ENCODE measurements around the gene BUB1B. TPM values are rescaled to one million over a fixed set of nuclear protein-coding genes. Genes with fewer than 3 reads are reported as not detected.

Gene BUB1B
- total RNA-seq, 1 experiment from 2014 or later, result 192 TPM

DNA sequence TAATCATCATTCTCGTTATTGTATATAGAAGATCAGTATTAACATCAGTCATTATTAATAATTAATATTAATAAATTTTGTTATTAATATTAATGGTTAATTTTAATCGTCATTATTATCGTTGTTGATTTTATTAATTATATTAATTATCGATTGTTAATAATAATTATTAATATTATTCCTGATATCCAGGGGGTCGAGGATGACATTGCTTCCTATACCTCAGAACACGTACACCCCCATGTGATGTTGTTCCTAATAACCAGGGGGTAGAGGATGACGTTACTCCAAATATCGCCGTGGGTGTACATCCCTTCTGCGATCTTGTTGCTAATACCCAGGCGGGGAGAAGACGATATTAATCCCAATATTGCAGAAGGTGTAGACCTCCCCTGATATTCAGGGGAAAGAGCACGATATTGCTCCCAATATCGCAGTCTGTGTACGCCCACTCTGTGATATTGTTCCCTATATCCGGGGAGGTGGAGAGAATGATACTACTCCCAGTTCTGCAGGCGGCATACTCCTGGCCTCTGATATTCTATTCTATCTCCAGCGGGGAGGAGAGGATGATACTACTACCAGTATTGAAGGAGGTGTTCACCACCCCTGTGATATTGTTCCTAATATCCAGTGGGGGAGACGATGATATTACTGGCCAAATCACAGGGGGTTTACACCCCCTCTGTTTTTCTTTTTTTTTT is 29.9 kb upstream of the BUB1B start:
- Mint-ChIP-seq H3K27me3 (ENCODE audit: low read depth) (no peaks in the 10 kb centered on the region), H3K9me3 (no peaks in the 10 kb centered on the region), H3K4me1 (peaks cover 14% of the 10 kb centered on the region), H3K4me3 (no peak overlapping the region), H3K36me3 (no peaks in the 10 kb centered on the region), H3K27ac (no peak overlapping the region)
- TF ChIP-seq HMGA2 (CRISPR knock-in tag; IDR thresholded peaks at IDR 0.05) (peak; percentile 99), TEAD4 (CRISPR knock-in tag; IDR thresholded peaks at IDR 0.05) (no peak)
- ChIA-PET POLR2A (no interaction called here), CTCF (no interaction called here)
- ATAC-seq, result no peak
- DNase-seq (ENCODE audit: low spot score), result no peak

- ATAC-seq (no peak), DNase-seq (ENCODE audit: low spot score) (no peak)
- Mint-ChIP-seq H3K9me3 (no peaks in the 10 kb centered on the region), H3K27me3 (ENCODE audit: low read depth) (no peaks in the 10 kb centered on the region), H3K4me3 (no peak overlapping the region), H3K27ac (no peak overlapping the region), H3K36me3 (no peaks in the 10 kb centered on the region), H3K4me1 (peaks cover 21% of the 10 kb centered on the region)
- TF ChIP-seq ZSCAN18 (CRISPR knock-in tag; IDR thresholded peaks at IDR 0.05) (no peak), CBFB (CRISPR knock-in tag; IDR thresholded peaks at IDR 0.05; ENCODE audit: low read depth) (no peak), SMAD3 (CRISPR knock-in tag; IDR thresholded peaks at IDR 0.05; ENCODE audit: borderline replicate concordance) (no peak), KAT7 (CRISPR knock-in tag; IDR thresholded peaks at IDR 0.05; ENCODE audit: borderline replicate concordance) (no peak), TEAD1 (CRISPR knock-in tag; IDR thresholded peaks at IDR 0.05) (no peak), ZNF219 (CRISPR knock-in tag; IDR thresholded peaks at IDR 0.05; ENCODE audit: borderline replicate concordance) (no peak), ETV6 (CRISPR knock-in tag; IDR thresholded peaks at IDR 0.05) (no peak), ZNF512 (CRISPR knock-in tag; IDR thresholded peaks at IDR 0.05; ENCODE audit: borderline replicate concordance) (no peak), CTCF (IDR thresholded peaks at IDR 0.05) (no peak)
- TF ChIP-seq, protein P1, sequence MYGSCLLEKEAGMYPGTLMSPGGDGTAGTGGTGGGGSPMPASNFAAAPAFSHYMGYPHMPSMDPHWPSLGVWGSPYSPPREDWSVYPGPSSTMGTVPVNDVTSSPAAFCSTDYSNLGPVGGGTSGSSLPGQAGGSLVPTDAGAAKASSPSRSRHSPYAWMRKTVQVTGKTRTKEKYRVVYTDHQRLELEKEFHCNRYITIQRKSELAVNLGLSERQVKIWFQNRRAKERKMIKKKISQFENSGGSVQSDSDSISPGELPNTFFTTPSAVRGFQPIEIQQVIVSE (CRISPR knock-in tag; IDR thresholded peaks at IDR 0.05; ENCODE audit: borderline replicate concordance), result no peak
- CTCF ChIA-PET, result no interaction called here
- POLR2A ChIA-PET, result no interaction called here
Observed at GRCh38 chr15:40133544-40133943, 27.3 kb upstream of the BUB1B start.

- no peak for ATAC-seq
- no peaks in the 10 kb centered on the region for H3K9me3 Mint-ChIP-seq
- ChIA-PET CTCF (no interaction called here), POLR2A (no interaction called here)
- no peak overlapping the region for H3K4me3 Mint-ChIP-seq
- DNase-seq (ENCODE audit: low spot score), result no peak
- no peaks in the 10 kb centered on the region for H3K36me3 Mint-ChIP-seq
- H3K27ac Mint-ChIP-seq, result no peak overlapping the region
- H3K27me3 Mint-ChIP-seq (ENCODE audit: low read depth), result no peaks in the 10 kb centered on the region
- peaks cover 21% of the 10 kb centered on the region for H3K4me1 Mint-ChIP-seq
- no peak for TF ChIP-seq ETV6 (CRISPR knock-in tag; IDR thresholded peaks at IDR 0.05)
- no peak for TF ChIP-seq ZNF512 (CRISPR knock-in tag; IDR thresholded peaks at IDR 0.05; ENCODE audit: borderline replicate concordance)
- no peak for TF ChIP-seq JUN (CRISPR knock-in tag; IDR thresholded peaks at IDR 0.05)
- no peak for TF ChIP-seq ESRRA (CRISPR knock-in tag; IDR thresholded peaks at IDR 0.05; ENCODE audit: borderline replicate concordance)
- TF ChIP-seq ATF2 (CRISPR knock-in tag; IDR thresholded peaks at IDR 0.05; ENCODE audit: borderline replicate concordance, low read depth), result no peak
- no peak for TF ChIP-seq CBFB (CRISPR knock-in tag; IDR thresholded peaks at IDR 0.05; ENCODE audit: low read depth)
- no peak for TF ChIP-seq ZBTB21 (CRISPR knock-in tag; IDR thresholded peaks at IDR 0.05; ENCODE audit: borderline replicate concordance)
- no peak for TF ChIP-seq ZNF138 (CRISPR knock-in tag; conservative IDR thresholded peaks at IDR 0.05)
- TF ChIP-seq, protein P2, sequence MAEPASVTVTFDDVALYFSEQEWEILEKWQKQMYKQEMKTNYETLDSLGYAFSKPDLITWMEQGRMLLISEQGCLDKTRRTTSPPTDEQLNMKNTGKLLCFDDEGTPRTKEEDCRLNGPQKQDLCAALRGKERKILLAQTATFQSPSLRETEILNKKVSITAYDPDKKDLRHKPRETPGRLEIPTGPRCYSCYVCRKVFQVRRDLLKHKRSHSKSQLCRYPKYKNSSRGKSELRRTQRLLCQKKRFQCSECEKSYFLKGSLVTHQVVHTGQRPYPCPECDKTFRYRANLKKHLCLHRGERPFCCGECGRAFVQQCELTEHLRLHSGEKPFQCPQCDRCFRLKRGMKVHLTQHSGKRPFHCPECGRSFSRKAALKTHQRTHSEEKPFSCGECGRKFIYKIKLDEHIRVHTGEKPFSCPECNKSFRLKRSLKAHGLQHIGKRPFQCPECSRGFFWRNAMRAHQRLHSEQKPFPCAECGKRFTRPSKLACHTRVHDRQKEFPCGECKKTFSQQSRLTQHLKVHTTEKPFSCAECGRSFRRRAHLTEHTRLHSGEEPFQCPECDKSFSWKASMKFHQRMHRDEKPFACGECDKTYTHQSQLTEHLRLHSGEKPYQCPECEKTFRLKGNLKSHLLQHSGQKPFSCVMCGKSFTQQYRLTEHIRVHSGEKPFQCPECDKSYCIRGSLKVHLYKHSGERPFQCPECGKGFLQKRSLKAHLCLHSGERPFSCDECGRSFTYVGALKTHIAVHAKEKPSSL (CRISPR knock-in tag; conservative IDR thresholded peaks at IDR 0.05), result no peak
- no peak for TF ChIP-seq GABPB1 (CRISPR knock-in tag; IDR thresholded peaks at IDR 0.05)
- no peak for TF ChIP-seq FOXP1 (CRISPR knock-in tag; IDR thresholded peaks at IDR 0.05; ENCODE audit: borderline replicate concordance)
Observed at GRCh38 chr15:40134885-40135284, 26.0 kb upstream of the BUB1B start.

Measured in WTC11 (cell line).